K562 treated with DMSO at 1 percent for 24 hours (cell line): ENCODE measurements around the gene FAM162A. TPM values are rescaled to one million over a fixed set of nuclear protein-coding genes. Genes with fewer than 3 reads are reported as not detected.

Source experiments
- total RNA-seq: library from RNA; unstranded; fragments of 300-600 nt; gene quantifications from 2 replicates; pipeline ENCODE4 v1.2.3, GENCODE V29; 2022; ENCODE audit warnings: low read depth; ENCODE audit not compliant: insufficient read depth

FAM162A gene, protein sequence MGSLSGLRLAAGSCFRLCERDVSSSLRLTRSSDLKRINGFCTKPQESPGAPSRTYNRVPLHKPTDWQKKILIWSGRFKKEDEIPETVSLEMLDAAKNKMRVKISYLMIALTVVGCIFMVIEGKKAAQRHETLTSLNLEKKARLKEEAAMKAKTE
- total RNA-seq = 9.8 and 12.6 TPM in 2 replicates

DNA sequence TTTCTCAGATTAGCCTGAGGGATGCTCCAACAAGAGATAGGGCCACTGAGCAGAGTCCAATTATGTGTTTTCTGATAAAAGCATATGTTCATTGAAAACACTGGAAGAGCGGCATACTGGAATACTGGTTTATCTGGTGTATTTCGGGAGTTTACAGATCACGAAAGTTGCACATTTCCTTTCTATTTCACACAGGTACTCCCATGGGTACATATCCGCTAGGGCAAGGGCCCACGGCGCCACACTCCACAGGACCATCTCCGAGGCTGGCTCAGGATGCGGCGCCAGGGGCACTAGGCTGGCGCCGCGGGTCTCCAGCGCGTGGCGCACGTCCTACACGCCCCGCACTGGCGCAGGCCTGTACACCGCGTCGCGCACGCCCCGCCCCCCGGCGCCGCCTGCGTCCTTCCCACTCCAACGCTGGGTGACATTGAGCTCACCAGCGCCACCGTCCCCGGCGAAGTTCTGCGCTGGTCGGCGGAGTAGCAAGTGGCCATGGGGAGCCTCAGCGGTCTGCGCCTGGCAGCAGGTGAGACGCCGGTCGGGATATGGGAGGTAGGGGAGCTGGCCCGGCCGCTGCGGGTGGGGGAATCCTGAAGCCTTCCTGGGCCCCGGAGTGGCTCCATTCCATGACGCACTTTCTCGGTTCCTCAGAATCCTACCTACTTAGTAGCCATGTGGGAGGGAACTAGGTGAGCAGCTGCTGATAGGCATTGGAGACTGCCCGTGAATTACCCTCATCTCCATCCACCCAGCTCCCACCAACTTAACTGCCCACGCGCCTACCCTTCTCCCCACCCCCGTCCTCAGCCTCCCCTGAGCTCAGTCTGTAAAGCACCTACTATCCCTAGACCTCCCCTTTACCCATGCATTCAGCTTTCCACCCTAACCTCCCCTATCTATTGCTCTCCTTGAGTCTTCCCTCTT, at the start of gene FAM162A:
Gene FAM162A (plus strand): TSS at position 412 of the 927 bp plus-strand sequence. CDS start 84 bp downstream, at position 496.

DNA sequence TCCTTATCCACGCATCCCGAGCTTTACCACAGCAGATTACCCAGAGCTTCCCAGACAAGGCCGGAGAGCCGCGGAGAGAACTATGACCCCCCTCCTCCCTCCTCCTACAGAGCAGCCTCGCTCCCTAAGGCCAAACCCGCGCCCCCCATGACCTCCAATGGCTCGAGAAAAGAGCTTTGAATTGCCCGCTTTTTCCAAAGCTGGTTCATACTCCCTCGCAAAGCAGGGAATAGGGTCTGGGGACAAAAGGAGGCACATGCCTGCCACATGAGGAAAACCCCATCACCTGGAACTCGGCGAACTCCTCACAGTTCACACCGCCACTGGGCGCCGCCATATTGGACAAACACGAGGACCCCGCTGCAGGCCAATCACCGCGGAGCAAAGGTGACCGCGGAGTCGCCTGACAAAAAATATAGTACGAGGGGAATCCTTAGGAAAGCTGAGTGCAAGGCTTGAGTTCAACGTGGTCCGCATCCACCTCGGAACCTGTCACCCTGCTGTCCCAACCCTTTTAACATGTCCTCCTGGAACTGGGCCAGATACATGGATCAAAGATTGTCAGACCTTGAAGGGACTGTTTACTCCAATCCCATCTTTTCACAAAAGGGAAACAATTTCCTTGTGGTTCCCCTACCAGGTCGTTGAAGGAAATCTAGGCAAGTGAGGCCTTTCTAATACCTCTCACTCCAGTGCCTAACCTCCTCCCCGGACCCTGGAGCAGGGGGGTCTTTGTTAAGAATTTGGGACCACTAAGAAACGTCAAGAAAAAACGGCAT, 905 bp upstream of the FAM162A start, which contains the start of gene MIX23:
Gene MIX23 (minus strand): TSS at position 344 of the 779 bp plus-strand sequence. CDS start 7 bp downstream, at position 337.

DNA sequence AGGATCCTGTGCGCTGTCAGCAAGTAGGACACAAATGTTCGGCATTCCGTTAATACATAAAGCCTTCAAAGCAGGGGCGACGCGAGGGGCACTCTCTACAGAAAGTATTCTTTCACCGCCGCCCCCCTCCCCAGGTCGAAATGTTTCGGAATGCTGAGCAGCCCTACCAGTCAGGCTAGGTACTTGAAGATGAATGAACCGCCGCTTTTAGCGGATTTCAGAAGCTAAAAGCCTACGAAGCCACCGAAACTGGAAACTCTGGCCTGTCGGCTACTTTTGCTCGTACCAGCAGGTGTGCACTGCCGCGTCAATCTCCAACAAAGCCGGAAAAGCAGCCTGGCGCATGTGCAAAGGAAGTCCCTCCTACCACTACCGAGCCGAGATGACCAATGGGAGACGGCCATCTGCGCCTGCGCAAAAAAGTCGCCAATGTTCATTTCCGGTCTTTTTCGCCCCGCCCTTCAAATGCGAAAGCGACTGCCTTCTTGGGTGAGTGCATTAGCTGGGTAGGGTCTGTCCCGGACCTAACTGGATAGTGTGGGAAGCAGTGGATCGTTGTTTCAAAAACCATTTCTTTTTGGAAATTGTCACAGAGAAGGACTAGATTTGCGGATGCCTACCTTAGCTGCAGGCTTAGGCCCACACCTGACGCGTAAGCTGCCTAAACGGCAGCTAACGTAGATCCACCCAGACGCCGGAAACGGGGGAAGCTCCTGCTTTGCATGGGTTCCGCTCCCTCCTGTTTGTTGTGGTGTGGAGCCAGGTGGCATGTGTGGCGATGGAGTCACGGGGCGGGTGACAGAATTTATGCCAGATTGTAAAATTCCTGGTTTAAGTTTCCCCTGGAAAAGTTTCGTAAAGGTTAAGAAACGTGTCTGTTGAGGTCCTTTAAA, 32.0 kb downstream of the FAM162A start, which contains the start of gene WDR5B:
Gene WDR5B (minus strand): TSS at position 301 of the 893 bp plus-strand sequence. CDS start 534 bp downstream, outside the sequence.

Other genes starting within 250 kb of the FAM162A start
- gene CASR, start 200.5 kb upstream of the FAM162A start, total RNA-seq = not detected in 2 replicates
- 10.2 and 10.9 TPM in 2 replicates for gene CSTA, start 58.9 kb upstream of the FAM162A start, total RNA-seq
- 17.5 and 19.8 TPM in 2 replicates for gene MIX23, start 951 bp upstream of the FAM162A start, total RNA-seq
- gene WDR5B, start 31.9 kb downstream of the FAM162A start, total RNA-seq = 2.0 and 2.3 TPM in 2 replicates
- 11.4 and 17.1 TPM in 2 replicates for gene KPNA1, start 130.8 kb downstream of the FAM162A start, total RNA-seq
- 5.4 and 7.0 TPM in 2 replicates for gene PARP9, start 180.1 kb downstream of the FAM162A start, total RNA-seq
- 6.7 and 7.4 TPM in 2 replicates for gene DTX3L, start 180.2 kb downstream of the FAM162A start, total RNA-seq
- gene PARP15, start 193.5 kb downstream of the FAM162A start, total RNA-seq = 0.20 TPM in 1 of 2 replicates, not detected in the other